ACC112 (cell line): ENCODE measurements around the gene ALOX5AP.

Source experiments
- H2AFZ ChIP-seq: fragments of 200-600 bp; sonication (generic); one replicate; pipeline ENCODE4 v1.6.0; 2017; ENCODE audit warnings: antibody characterized with exemption, low read length; ENCODE audit not compliant: unreplicated experiment
- H3K27ac ChIP-seq: fragments of 200-600 bp; sonication (generic); 2 replicates; pipeline ENCODE4 v1.5.1; 2014; ENCODE audit warnings: low read depth, mild to moderate bottlenecking, antibody characterized with exemption, low read length, moderate library complexity
- H3K27me3 ChIP-seq: fragments of 200-600 bp; sonication (generic); 2 replicates; pipeline ENCODE4 v1.6.1; 2014; ENCODE audit warnings: mild to moderate bottlenecking, antibody characterized with exemption, low read length, moderate library complexity, mixed read lengths; ENCODE audit not compliant: insufficient read depth
- H3K36me3 ChIP-seq: fragments of 200-600 bp; sonication (generic); 2 replicates; pipeline ENCODE4 v1.6.1; 2016; ENCODE audit warnings: mild to moderate bottlenecking, antibody characterized with exemption, low read length, moderate library complexity, mixed read lengths; ENCODE audit not compliant: insufficient read depth
- H3K4me1 ChIP-seq: fragments of 200-600 bp; sonication (generic); one replicate; pipeline ENCODE4 v1.6.1; 2016; ENCODE audit warnings: low read length, mixed read lengths; ENCODE audit not compliant: insufficient read depth, unreplicated experiment, control insufficient read depth
- H3K4me3 ChIP-seq: fragments of 200-600 bp; sonication (generic); 2 replicates; pipeline ENCODE4 v1.5.1; 2014; ENCODE audit warnings: mild to moderate bottlenecking, low read depth, low read length
- H3K79me2 ChIP-seq: fragments of 200-600 bp; sonication (generic); one replicate; pipeline ENCODE4 v1.6.0; 2016; ENCODE audit warnings: low read length; ENCODE audit not compliant: control insufficient read depth, unreplicated experiment, insufficient read depth

ALOX5AP gene

GRCh38 chr13:30735025-30735871, at the start of gene ALOX5AP:
Gene ALOX5AP, plus strand, starts transcription at chr13:30735543. Its CDS starts 63 bp downstream, at chr13:30735606.
- peaks cover 23% of the 10 kb centered on the region for H3K4me1 ChIP-seq
- H3K4me3 ChIP-seq, result no peak within 1 kb of the TSS
- H3K79me2 ChIP-seq, result no peaks in the 10 kb centered on the region
- H3K36me3 ChIP-seq, result no peaks in the 10 kb centered on the region
- H3K27me3 ChIP-seq, result no peaks in the 10 kb centered on the region
- no peak within 1 kb of the TSS for H3K27ac ChIP-seq
- H2AFZ ChIP-seq, result no peak within 1 kb of the TSS

GRCh38 chr13:30685987-30686386, 49.4 kb upstream of the ALOX5AP start:
- no peaks in the 10 kb centered on the region for H3K36me3 ChIP-seq
- no peaks in the 10 kb centered on the region for H3K27me3 ChIP-seq
- no peak overlapping the region for H3K27ac ChIP-seq
- no peak overlapping the region for H3K4me3 ChIP-seq
- H2AFZ ChIP-seq, result no peak overlapping the region
- H3K79me2 ChIP-seq, result no peaks in the 10 kb centered on the region
- H3K4me1 ChIP-seq, result peaks cover 16% of the 10 kb centered on the region

GRCh38 chr13:30687601-30688000, 47.7 kb upstream of the ALOX5AP start:
- H3K27me3 ChIP-seq, result no peaks in the 10 kb centered on the region
- no peak overlapping the region for H2AFZ ChIP-seq
- H3K36me3 ChIP-seq, result no peaks in the 10 kb centered on the region
- no peak overlapping the region for H3K27ac ChIP-seq
- no peak overlapping the region for H3K4me3 ChIP-seq
- H3K4me1 ChIP-seq, result peaks cover 7% of the 10 kb centered on the region
- no peaks in the 10 kb centered on the region for H3K79me2 ChIP-seq

GRCh38 chr13:30689752-30690151, 45.6 kb upstream of the ALOX5AP start:
- peak overlapping the region; percentile 75 for H2AFZ ChIP-seq

GRCh38 chr13:30690282-30691188, 44.8 kb upstream of the ALOX5AP start:
- H3K36me3 ChIP-seq, result no peaks in the 10 kb centered on the region
- peak overlapping the region; percentile 68 for H3K4me3 ChIP-seq
- H2AFZ ChIP-seq, result peak overlapping the region; percentile 75
- H3K4me1 ChIP-seq, result peaks cover 4% of the 10 kb centered on the region
- H3K79me2 ChIP-seq, result no peaks in the 10 kb centered on the region
- H3K27ac ChIP-seq, result peak overlapping the region; percentile 80
- H3K27me3 ChIP-seq, result no peaks in the 10 kb centered on the region

More at GRCh38 chr13:30689752-30690151, 45.6 kb upstream of the ALOX5AP start:
- H3K36me3 ChIP-seq, result no peaks in the 10 kb centered on the region
- no peaks in the 10 kb centered on the region for H3K79me2 ChIP-seq
- H3K27me3 ChIP-seq, result no peaks in the 10 kb centered on the region
- H3K4me1 ChIP-seq, result peaks cover 4% of the 10 kb centered on the region
- H3K4me3 ChIP-seq, result peak overlapping the region; percentile 68
- H3K27ac ChIP-seq, result peak overlapping the region; percentile 80

GRCh38 chr13:30692113-30692512, 43.2 kb upstream of the ALOX5AP start:
- H3K4me1 ChIP-seq, result peaks cover 11% of the 10 kb centered on the region
- H3K36me3 ChIP-seq, result no peaks in the 10 kb centered on the region
- no peak overlapping the region for H3K27ac ChIP-seq

GRCh38 chr13:30696278-30697176, 38.8 kb upstream of the ALOX5AP start:
- H3K27ac ChIP-seq, result no peak overlapping the region
- no peak overlapping the region for H3K4me3 ChIP-seq
- H3K79me2 ChIP-seq, result no peaks in the 10 kb centered on the region
- H3K27me3 ChIP-seq, result no peaks in the 10 kb centered on the region
- H2AFZ ChIP-seq, result peak overlapping the region; percentile 31
- H3K36me3 ChIP-seq, result no peaks in the 10 kb centered on the region
- peaks cover 22% of the 10 kb centered on the region for H3K4me1 ChIP-seq

More at GRCh38 chr13:30692113-30692512, 43.2 kb upstream of the ALOX5AP start:
- Histone ChIP-seq H3K79me2 (no peaks in the 10 kb centered on the region), H3K4me3 (no peak overlapping the region), H2AFZ (no peak overlapping the region), H3K27me3 (no peaks in the 10 kb centered on the region)

GRCh38 chr13:30697177-30697953, 38.0 kb upstream of the ALOX5AP start:
- Histone ChIP-seq H3K79me2 (no peaks in the 10 kb centered on the region), H3K4me1 (peaks cover 22% of the 10 kb centered on the region), H3K4me3 (peak overlapping the region; percentile 58), H2AFZ (peak overlapping the region; percentile 41), H3K27me3 (no peaks in the 10 kb centered on the region), H3K27ac (peak overlapping the region; percentile 51), H3K36me3 (no peaks in the 10 kb centered on the region)

- H3K36me3 ChIP-seq, result no peaks in the 10 kb centered on the region
- H3K79me2 ChIP-seq, result no peaks in the 10 kb centered on the region
- H3K4me3 ChIP-seq, result peak overlapping the region; percentile 58
- H2AFZ ChIP-seq, result peak overlapping the region; percentile 41
- H3K27ac ChIP-seq, result peak overlapping the region; percentile 51
- H3K4me1 ChIP-seq, result peaks cover 22% of the 10 kb centered on the region
- no peaks in the 10 kb centered on the region for H3K27me3 ChIP-seq
Observed at GRCh38 chr13:30697996-30698401, 37.3 kb upstream of the ALOX5AP start.
